AG04449 (cell line): ENCODE results near the gene PARVA.

Experiments
- CTCF ChIA-PET: fragments of 350-600 bp; formaldehyde crosslinking; extraction: SDS; loops from one replicate; lab custom pipeline; 2021; ENCODE audit warnings: antibody characterized with exemption; lab: Yijun Ruan, JAX
- POLR2A ChIA-PET: fragments of 400-600, 350-600 bp; formaldehyde crosslinking; extraction: SDS; loops from one replicate; lab custom pipeline; 2020; ENCODE audit warnings: antibody characterized with exemption, inconsistent platforms; lab: Yijun Ruan, JAX
- DNase-seq: peaks from one replicate; pipeline ENCODE4 v3.0.0-alpha.2; 2010; ENCODE audit warnings: low read depth, low spot score
- H3K4me3 ChIP-seq: 2 replicates; pipeline ENCODE4 v1.5.1; 2011; ENCODE audit warnings: low read depth, mild to moderate bottlenecking, control low read depth, low read length
- TF ChIP-seq, protein P1 (sequence below): IDR thresholded peaks from one replicate; pipeline ENCODE4 v1.5.1; 2011; ENCODE audit warnings: mild to moderate bottlenecking, moderate library complexity, low read length, control low read depth, inconsistent platforms; ENCODE audit not compliant: insufficient read depth; ENCODE audit errors: missing control alignments

Gene PARVA

DNA sequence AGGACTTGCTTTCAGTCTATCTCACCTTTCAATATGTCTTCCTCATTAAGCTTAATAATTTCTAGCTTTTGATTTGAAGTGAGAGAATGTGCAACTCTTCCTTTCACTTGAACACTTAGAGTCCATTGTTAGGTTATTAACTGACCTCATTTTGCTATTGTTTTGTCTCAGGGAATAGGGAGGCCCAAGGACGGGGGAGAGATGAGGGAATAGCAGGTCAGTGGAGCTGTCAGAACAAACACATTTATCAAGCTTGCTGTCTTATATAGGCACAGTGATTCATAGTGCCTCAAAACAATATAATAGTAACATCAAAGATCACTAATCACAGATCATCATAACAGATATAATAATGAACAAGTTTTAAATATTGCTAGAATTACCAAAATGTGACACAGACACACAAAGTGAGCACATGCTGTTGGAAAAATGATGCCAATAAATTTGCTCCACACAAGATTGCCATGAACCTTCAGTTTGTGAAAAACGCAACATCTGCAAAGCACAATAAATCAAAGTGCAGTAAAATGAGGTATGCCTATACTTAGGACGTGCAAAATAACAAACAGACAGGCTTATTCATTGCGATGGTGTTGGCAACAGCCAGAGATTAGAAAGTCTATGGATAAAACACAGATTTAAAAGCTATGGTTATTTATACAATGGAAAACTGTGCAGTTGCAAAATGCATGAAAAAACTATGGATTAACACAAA is 190.5 kb downstream of the PARVA start:
- H3K4me3 ChIP-seq: no peak overlapping the region
- TF ChIP-seq, protein P1, sequence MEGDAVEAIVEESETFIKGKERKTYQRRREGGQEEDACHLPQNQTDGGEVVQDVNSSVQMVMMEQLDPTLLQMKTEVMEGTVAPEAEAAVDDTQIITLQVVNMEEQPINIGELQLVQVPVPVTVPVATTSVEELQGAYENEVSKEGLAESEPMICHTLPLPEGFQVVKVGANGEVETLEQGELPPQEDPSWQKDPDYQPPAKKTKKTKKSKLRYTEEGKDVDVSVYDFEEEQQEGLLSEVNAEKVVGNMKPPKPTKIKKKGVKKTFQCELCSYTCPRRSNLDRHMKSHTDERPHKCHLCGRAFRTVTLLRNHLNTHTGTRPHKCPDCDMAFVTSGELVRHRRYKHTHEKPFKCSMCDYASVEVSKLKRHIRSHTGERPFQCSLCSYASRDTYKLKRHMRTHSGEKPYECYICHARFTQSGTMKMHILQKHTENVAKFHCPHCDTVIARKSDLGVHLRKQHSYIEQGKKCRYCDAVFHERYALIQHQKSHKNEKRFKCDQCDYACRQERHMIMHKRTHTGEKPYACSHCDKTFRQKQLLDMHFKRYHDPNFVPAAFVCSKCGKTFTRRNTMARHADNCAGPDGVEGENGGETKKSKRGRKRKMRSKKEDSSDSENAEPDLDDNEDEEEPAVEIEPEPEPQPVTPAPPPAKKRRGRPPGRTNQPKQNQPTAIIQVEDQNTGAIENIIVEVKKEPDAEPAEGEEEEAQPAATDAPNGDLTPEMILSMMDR: no peak
- ChIA-PET POLR2A (no interaction called here), CTCF (interaction anchor here (0.9 to 1.1 kb wide), 2 partner anchors 321 to 346 kb away, joined by 3 read pairs; no protein-coding TSS in a partner anchor)
- DNase-seq: no peak

DNA sequence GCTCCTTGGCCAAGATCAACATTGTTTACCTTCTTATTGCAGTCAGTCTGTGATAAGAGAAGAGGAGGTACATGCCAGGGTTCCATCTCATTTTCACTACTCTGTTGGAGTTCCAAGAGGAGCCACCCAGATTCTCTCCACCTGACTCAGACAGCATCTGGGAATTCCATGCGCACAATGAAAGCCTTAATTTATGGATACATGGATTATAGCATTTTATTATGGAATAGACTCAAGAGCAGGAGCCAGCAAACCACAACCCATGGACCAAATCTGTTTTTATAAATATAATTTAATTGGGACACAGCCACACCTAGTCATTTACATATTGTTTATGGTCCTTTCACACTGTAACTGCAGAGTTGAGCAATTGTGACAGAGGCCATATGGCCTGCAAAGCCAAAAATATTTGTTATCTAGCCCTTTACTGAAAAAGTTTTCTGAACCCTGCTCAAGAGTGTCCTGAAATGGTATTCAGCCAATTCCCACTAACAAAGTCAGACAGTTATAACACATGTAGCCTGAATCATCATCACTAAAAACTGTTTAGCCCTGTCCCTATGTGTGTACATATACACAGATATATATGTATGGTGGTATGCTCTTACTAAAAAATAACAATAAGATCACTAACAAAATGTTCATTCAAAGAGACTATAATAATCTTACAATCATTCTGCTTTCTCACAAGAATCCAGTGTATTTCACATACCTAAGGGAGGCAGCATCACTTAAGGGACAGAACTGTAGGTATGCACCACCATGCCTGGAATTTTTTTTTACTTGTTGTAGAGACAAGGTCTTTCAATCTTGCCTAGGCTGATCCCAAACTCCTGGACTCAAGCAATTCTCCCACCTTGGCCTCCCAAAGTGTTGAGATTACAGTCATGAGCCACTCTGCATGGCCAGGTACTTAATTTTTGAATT is 192.4 kb downstream of the PARVA start:
- DNase-seq: no peak
- TF ChIP-seq, protein P1: no peak
- CTCF ChIA-PET: interaction anchor here (1.0 to 2.2 kb wide), 3 partner anchors 11 to 281 kb away, joined by 3 to 8 read pairs (median 3); no protein-coding TSS in a partner anchor
- H3K4me3 ChIP-seq: no peak overlapping the region
- POLR2A ChIA-PET: no interaction called here

- ChIA-PET CTCF (interaction anchor here (1.3 kb wide), 1 partner anchor 13 kb away, joined by 4 read pairs; no protein-coding TSS in a partner anchor), POLR2A (interaction anchor here (0.6 kb wide), 1 partner anchor 298 kb away, joined by 3 read pairs; no protein-coding TSS in a partner anchor)
- TF ChIP-seq, protein P1: no peak
- DNase-seq: no peak
- no peak overlapping the region for H3K4me3 ChIP-seq
Measured at GRCh38 chr11:12573707-12574485, 196.5 kb downstream of the PARVA start.

GRCh38 chr11:12577725-12578644 is 200.6 kb downstream of the PARVA start:
- ChIA-PET POLR2A (no interaction called here), CTCF (interaction anchor here (0.7 to 1.9 kb wide), 2 partner anchors 10 to 22 kb away, joined by 3 to 5 read pairs; no protein-coding TSS in a partner anchor)
- TF ChIP-seq, protein P1: no peak
- H3K4me3 ChIP-seq: no peak overlapping the region
- no peak for DNase-seq

- POLR2A ChIA-PET: no interaction called here
- no peak overlapping the region for H3K4me3 ChIP-seq
- no peak for DNase-seq
- CTCF ChIA-PET: interaction anchor here (1.1 to 1.5 kb wide), 2 partner anchors 11 to 41 kb away, joined by 3 read pairs; no protein-coding TSS in a partner anchor
- TF ChIP-seq, protein P1: no peak
Measured at GRCh38 chr11:12581416-12581815, 204.0 kb downstream of the PARVA start.
